GM19240 (cell line): ENCODE results near the gene EPHA8.

Experiments
- DNase-seq: peaks from one replicate; pipeline ENCODE4 v3.0.0; 2011; ENCODE audit warnings: low spot score; ENCODE audit not compliant: insufficient read length

Gene EPHA8

GRCh38 chr1:22567197-22567596 is 3.9 kb downstream of the EPHA8 start:
- no peak for DNase-seq

GRCh38 chr1:22567994-22568393 is 4.7 kb downstream of the EPHA8 start:
- DNase-seq: no peak

GRCh38 chr1:22569269-22569668 is 6.0 kb downstream of the EPHA8 start:
- DNase-seq: no peak

- no peak for DNase-seq
These were observed 7.0 kb downstream of the EPHA8 start for GRCh38 chr1:22570140-22570909.

GRCh38 chr1:22572818-22573217 is 9.5 kb downstream of the EPHA8 start:
- DNase-seq: no peak

DNA sequence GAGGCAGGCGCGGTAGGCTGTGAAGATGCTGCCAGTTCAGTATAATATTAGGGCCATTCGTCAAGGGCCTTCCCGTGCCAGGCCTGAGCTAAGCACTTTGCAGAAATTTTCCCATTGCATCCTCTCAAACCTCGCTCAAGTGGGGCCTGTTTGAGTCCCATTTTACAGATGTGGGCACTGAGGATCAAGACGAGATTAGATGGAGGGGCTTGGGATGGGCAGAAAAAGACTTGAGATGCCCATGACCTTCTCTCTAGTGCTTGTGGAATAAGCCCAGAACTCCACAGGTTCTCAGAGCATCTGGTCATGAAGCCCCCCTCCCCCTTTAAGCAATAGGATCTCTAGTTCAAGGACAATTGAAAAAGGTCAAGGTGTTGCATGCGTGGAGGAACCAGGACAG is 9.9 kb downstream of the EPHA8 start:
- no peak for DNase-seq

DNA sequence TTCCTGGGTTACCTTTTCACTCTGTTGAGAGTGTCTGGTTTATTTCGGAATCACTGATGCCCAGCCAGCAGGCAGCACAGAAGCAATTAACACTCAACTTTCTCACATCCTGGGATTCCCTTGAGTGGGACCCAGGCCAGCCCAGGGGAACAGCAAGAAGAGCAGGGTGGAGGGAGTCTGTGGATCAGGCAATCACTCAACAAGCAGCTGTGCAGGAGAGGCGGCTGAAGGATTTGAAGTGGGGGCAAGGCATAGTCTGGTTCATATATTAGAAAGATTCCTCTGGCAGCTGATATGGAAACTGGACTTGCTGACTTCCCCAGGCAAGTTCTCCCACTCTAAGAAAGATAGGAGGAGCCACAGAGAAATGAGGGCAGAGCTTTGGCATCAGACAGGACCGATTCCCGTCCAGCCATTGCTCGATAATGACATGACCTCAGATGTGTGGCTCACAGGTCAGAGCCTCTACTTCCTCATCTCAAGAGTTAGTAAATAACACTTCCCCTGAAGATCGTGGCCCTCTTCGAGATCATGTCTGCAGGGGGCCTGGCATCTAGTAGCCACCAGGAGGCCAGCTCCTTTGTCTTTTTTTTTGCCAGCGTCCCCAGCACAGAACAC is 12.4 kb downstream of the EPHA8 start:
- DNase-seq: no peak

GRCh38 chr1:22576150-22576544 is 12.9 kb downstream of the EPHA8 start:
- DNase-seq: no peak

DNA sequence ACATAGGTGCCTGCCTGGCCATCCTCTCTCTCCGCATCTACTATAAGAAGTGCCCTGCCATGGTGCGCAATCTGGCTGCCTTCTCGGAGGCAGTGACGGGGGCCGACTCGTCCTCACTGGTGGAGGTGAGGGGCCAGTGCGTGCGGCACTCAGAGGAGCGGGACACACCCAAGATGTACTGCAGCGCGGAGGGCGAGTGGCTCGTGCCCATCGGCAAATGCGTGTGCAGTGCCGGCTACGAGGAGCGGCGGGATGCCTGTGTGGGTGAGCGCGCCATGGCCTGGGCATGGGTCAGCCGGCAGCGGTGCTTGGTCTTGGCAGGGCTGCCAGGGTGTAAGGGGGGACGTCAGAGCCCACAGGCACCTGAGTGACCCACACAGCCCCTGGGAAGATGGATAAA is 13.3 kb downstream of the EPHA8 start:
- no peak for DNase-seq

DNA sequence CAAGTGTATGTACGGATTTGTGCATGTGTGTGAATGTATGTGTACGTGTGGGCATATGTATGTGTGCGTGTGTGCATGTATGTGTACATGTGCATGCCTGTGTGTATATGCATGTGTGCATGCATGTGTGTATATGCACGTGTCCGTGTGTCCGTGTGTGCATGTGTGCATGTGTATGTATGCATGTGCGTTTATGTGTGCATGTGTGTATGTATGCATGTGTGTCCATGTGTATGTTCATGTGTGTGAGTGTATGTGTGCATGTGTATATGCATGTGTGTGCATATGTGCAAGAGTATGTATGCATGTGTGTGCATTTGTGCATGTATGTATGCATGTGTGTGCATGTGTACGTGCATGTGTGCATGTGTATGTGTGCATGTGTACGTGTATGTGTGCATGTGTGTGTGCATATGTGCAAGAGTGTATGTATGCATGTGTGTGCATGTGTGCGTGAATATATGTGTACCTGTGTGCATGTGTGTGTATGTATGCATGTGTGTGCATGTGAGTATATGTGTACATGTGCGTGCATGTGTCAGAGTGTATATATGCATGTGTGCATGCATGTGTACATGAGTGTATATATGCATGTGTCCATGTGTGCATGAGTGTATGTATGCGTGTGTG is 15.6 kb downstream of the EPHA8 start:
- DNase-seq: no peak

- DNase-seq: no peak
These were observed 16.4 kb downstream of the EPHA8 start for GRCh38 chr1:22579541-22580155.

GRCh38 chr1:22582661-22583635 is 19.7 kb downstream of the EPHA8 start:
- no peak for DNase-seq

DNA sequence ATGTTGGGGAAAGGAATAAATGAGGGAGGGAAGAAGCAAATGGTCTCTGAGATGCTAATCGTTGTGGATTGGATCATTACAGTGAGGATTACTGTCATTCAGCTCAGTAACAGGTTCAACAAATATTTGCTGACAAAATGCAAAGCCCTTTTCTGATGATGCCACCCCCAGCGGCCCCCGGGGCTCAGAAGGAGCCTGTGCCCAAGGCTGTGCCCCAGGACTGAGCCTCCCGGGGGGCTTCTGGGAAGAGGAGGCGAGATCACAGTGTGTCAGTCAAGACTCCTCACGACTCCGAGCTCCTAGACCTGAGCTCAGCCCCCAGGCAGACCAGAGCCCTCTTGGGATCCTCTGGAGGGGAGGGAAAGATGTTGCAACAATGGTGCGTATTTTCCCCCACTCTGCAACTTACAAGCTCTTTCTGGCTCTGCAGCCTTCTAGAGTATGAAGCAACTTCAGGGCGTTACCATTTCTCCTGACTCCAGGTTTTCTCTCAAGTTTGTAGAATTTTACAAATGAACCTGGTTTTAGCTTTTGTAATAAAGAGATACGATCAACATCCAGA is 20.8 kb downstream of the EPHA8 start:
- DNase-seq: no peak

DNA sequence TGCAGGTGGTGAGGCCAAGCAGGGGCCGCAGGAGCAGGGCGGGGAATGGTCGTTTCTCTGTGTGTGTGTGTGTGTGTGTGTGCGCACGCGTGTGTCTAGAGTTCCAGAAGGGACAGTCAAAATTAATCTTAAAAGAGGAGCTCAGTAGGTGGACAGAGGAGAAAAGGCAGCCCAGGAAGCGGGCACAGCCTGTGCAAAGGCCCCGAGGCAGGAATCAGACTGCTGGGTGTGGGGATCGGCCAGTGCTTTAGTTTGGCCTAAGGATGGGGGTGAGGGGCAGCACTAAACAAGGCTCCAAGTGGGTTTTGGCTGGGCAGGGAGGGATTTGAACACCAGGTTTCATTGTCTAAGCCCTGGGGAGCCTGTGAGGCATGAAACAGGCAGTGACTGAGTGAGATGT is 21.7 kb downstream of the EPHA8 start:
- no peak for DNase-seq

- no peak for DNase-seq
These were observed 22.2 kb downstream of the EPHA8 start for GRCh38 chr1:22585471-22585870.

- no peak for DNase-seq
These were observed 23.3 kb downstream of the EPHA8 start for GRCh38 chr1:22586356-22587130.

DNA sequence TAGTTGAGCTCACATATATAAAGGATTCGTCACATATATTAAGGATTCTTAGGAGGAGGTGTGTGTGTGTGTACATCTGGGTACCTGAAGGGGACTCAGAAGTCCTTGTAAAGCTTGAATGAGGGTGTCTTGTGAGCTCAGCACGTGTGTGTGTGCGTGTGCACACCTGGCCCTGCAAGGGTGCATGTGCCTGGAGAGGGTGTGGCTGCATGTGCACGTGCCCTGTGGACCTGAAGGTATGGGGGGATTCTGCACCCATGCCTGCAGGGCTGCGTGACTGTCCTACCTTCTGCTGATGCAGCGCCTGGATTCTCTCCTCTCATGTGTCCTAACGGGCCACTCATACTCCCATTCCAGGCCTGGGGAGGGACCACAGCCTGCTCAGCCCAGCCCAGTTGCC is 24.0 kb downstream of the EPHA8 start:
- DNase-seq: no peak

- no peak for DNase-seq
These were observed 25.7 kb downstream of the EPHA8 start for GRCh38 chr1:22588899-22589422.

DNA sequence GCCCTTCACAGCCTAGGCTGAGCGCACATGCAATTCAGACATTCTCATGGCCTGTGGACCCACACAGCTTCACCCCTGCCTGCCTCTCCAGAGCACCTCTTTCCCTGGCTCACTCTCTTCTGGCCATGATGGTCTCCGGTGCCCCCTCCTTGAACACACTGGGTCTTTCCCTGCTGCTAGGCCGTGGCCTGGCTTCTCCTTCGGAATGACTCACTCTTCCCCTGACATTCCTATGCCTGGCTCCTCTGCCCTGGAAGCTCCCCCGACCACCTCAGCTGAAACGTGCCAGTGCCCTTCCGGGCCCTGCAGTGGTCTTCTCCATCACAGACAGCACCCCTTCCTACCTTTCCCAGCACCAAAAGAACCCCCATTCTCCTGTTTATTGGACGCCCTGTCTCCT is 28.3 kb downstream of the EPHA8 start:
- DNase-seq: no peak

DNA sequence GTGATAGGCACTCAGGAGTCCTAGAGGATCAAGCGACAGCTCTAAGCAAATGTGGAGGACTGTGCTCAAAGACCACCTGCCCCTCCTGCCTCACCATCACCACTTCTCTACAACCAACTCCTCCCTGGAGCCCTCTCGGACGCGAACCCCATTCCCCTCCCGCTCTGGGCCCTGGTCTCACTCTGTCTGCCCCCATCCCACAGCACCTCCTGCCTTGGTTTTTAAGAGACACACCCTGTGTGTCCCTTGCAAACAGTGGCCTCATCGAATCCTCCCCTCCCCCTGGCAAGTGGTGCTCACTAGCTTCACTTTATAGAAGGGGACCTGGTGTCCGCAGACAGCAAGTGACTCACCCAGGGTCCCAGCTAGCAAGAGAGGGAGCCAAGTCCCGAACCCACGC is 28.8 kb downstream of the EPHA8 start:
- no peak for DNase-seq
